Peyer's patch (tissue), 4 donors: ENCODE results near the gene HYDIN.

Source experiments
- CTCF ChIP-seq, 6 experiments: fragments of 450-650 bp in 4 of 6; fragments of 200-600 bp in 2 of 6; sonication (generic) in 1 of 6; IDR thresholded peaks; one replicate each; pipeline ENCODE4 v1.5.1; 2017 to 2019; ENCODE audit warnings: antibody characterized with exemption in 6 of 6, mild to moderate bottlenecking in 3 of 6, moderate library complexity in 1 of 6
- POLR2A ChIP-seq, 2 donors: fragments of 450-650 bp; IDR thresholded peaks; one replicate each; pipeline ENCODE4 v1.5.1; 2017; ENCODE audit warnings: antibody characterized with exemption in 2 of 2, mild to moderate bottlenecking in 2 of 2, moderate library complexity in 2 of 2

- TF ChIP-seq POLR2A (IDR thresholded peaks at IDR 0.05) (no peak), CTCF (IDR thresholded peaks at IDR 0.05) (no peak)
Measured at GRCh38 chr16:71225145-71225544, 5.4 kb downstream of the HYDIN start.
